ENCODE data around the gene ADAT3. TPM values are rescaled to one million over a fixed set of nuclear protein-coding genes. Genes with fewer than 3 reads are reported as not detected.
A peak's percentile ranks its signal among the peaks of the same experiment; 100 is the strongest.

Gene ADAT3
- polyA plus RNA-seq, 6 donors from 2014 or later, result 1.9 to 6.1 (median 3.6) TPM

DNA sequence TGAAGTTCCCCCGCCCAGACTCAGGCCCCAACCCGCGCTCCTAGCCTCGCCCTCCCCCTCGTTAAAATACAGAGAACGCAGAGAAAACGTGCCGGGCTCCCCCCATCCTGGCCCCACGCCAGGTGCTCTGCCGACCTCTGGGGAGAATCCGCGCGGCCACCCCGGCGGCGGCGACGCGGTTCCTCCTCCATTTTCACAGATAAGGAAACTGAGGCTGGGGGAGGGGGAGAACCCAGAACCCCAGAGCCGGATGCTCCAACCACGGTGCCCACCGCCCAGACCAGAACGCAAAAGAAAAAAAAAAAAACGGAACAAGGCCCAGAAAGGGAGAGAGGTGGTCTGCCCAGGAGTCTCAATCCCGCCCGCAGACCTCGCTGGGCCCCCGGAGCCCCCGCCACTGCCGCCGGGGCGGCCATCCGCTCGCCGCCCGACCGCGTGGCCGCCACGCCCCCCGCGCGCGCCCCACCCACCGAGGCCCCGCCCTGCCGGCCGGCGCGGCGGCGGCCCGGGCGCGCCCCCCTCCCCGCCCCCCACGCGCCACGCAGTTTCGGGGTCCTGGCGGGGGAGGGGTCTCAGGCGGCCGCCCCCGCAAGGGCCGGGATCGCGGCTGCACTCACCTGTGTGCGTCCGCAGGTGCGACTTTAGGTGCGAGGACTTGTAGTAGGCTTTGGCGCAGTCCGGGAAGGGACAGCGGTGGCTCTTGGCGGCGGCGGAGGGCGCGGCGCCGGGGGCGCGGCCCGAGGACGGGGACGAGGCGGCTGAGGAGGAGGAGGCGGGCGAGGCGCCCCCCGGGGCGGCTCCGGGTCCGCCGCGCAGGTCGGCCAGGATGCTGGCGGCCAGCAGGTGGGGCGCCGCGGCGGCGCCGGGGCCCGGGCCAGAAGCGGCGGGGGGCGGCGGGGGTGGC lies 42.5 kb upstream of the ADAT3 start:
- H3K27ac Mint-ChIP-seq, result peak overlapping the region; percentile 72 to 98 (median 97)
- no peaks in the 10 kb centered on the region for H3K36me3 Mint-ChIP-seq
- H3K4me1 Mint-ChIP-seq, result peaks cover 31 to 53% (median 40%) of the 10 kb centered on the region in 3 donors
- H3K4me3 Mint-ChIP-seq, result peak overlapping the region; percentile 92 to 98 (median 97)
- no peaks in the 10 kb centered on the region for H3K9me3 Mint-ChIP-seq
- no peaks in the 10 kb centered on the region for H3K27me3 Mint-ChIP-seq
- ATAC-seq (ENCODE audit: low read depth in 2 of 2), result no peak
- DNase-seq, result peak; percentile 58

DNA sequence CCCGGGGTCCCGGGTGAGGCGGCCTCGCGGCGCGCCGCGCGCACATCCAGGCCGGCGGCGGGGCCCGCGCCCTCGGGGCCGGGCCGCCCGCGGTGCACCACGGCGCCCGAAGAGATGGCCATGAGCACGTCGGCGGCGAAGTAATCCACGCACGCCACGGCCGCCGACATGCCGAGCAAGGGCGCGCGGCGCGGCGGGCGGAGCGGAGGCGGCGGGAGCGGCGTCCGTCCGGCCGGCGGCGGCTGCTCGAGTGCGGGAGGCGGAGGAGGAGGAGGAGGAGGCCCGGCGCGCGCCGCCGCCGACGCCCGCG lies 41.9 kb upstream of the ADAT3 start, which contains the start of gene KLF16:
Gene KLF16 (minus strand): TSS at position 252 of the 310 bp plus-strand sequence. CDS start 82 bp downstream, at position 170.
- DNase-seq (no peak), ATAC-seq (ENCODE audit: low read depth in 2 of 2) (peak; percentile 0)
- Mint-ChIP-seq H3K4me1 (peaks cover 25 to 51% (median 34%) of the 10 kb centered on the region in 3 donors), H3K9me3 (no peaks in the 10 kb centered on the region), H3K36me3 (no peaks in the 10 kb centered on the region), H3K27ac (peak within 1 kb of the TSS; percentile 84 to 98 (median 97)), H3K4me3 (peak within 1 kb of the TSS; percentile 92 to 98 (median 97)), H3K27me3 (no peaks in the 10 kb centered on the region)

GRCh38 chr19:1863638-1864479 lies 41.3 kb upstream of the ADAT3 start:
- H3K4me1 Mint-ChIP-seq, result peaks cover 19 to 45% (median 28%) of the 10 kb centered on the region in 3 donors
- no peaks in the 10 kb centered on the region for H3K36me3 Mint-ChIP-seq
- peak; percentile 94 for DNase-seq
- no peaks in the 10 kb centered on the region for H3K9me3 Mint-ChIP-seq
- H3K4me3 Mint-ChIP-seq, result peak overlapping the region; percentile 77 to 92 (median 83)
- peak overlapping the region; percentile 80 to 97 (median 92) for H3K27ac Mint-ChIP-seq
- no peaks in the 10 kb centered on the region for H3K27me3 Mint-ChIP-seq
- ATAC-seq (ENCODE audit: low read depth in 2 of 2), result peak; percentile 60 to 64

DNA sequence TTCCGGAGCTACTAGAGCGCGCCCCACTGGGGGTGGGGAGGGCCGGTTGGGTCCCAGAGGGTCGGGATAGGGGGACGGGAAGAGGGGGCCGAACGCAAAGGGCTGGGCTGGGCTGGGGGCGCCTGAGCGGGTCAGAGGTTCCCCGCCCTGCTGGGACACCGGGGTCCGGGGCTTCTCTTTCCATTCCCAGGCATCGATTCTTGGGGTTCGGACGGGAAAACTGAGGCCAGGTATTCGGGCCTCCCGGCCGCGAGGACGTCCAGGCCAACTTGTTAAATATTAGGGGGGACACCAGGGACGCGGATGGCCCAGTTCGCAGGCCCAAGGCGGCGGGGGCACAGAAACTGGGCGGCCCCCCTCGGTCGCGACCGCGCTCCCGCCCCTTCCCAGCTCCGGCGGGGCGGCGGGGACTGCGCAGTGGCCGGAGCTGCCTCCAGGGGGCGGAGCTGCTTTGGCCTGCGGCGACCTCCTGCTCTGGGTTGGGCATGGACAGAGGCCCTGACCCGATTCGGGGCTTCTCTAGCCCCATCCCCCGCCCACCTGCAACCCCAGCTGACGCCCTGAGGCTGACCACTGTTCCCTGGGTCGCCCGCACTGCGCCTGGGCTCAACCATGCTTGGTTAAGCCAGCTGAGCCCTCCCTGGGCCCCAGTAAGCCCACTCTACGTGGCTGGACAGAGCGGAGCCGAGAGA lies 40.6 kb upstream of the ADAT3 start:
- Mint-ChIP-seq H3K4me1 (peaks cover 13 to 39% (median 21%) of the 10 kb centered on the region in 3 donors), H3K9me3 (no peaks in the 10 kb centered on the region), H3K27me3 (no peaks in the 10 kb centered on the region), H3K27ac (peak overlapping the region; percentile 80 to 97 (median 92)), H3K36me3 (no peaks in the 10 kb centered on the region), H3K4me3 (peak overlapping the region; percentile 77 to 92 (median 83))
- DNase-seq (peak; percentile 70), ATAC-seq (ENCODE audit: low read depth in 2 of 2) (peak; percentile 24 to 27)

- H3K27me3 Mint-ChIP-seq, result no peaks in the 10 kb centered on the region
- H3K9me3 Mint-ChIP-seq, result no peaks in the 10 kb centered on the region
- H3K36me3 Mint-ChIP-seq, result no peaks in the 10 kb centered on the region
- H3K4me3 Mint-ChIP-seq, result peak overlapping the region; percentile 9 to 88 (median 82)
- ATAC-seq (ENCODE audit: low read depth in 2 of 2) (no peak), DNase-seq (no peak)
- H3K27ac Mint-ChIP-seq, result peak overlapping the region in 5 of 6 donors; percentile 68 to 91 (median 85)
- peaks cover 13 to 38% (median 22%) of the 10 kb centered on the region in 3 donors for H3K4me1 Mint-ChIP-seq
These were observed 39.8 kb upstream of the ADAT3 start for GRCh38 chr19:1865172-1866010.

GRCh38 chr19:1866693-1867348 lies 38.4 kb upstream of the ADAT3 start:
- no peaks in the 10 kb centered on the region for H3K36me3 Mint-ChIP-seq
- no peaks in the 10 kb centered on the region for H3K9me3 Mint-ChIP-seq
- ATAC-seq (ENCODE audit: low read depth in 2 of 2), result no peak
- no peaks in the 10 kb centered on the region for H3K27me3 Mint-ChIP-seq
- peak overlapping the region in 3 of 6 donors; percentile 36 to 79 (median 38) for H3K27ac Mint-ChIP-seq
- DNase-seq, result no peak
- peaks cover 5 to 25% (median 15%) of the 10 kb centered on the region in 3 donors for H3K4me1 Mint-ChIP-seq
- H3K4me3 Mint-ChIP-seq, result peak overlapping the region in 3 of 8 donors; percentile 6 to 66 (median 21)

DNA sequence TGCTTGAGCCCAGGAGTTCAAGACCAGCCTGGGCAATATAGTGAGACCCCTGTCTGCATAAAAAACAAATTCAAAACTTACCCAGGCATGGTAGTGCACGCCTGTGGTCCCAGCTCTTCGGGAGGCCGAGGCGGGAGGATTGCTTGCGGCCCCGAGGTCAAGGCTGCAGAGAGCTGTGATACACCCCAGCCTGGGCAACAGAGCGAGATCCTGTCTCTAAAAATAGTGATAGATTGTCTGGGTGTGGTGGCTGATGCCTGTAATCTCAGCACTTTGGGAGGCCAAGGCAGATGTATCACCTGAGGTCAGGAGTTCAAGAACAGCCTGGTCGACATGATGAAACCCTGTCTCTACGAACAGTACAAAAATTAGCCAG lies 37.9 kb upstream of the ADAT3 start:
- H3K27ac Mint-ChIP-seq, result peak overlapping the region in 3 of 6 donors; percentile 36 to 75 (median 47)
- H3K4me3 Mint-ChIP-seq, result peak overlapping the region in 1 of 8 donors; percentile 66
- no peaks in the 10 kb centered on the region for H3K9me3 Mint-ChIP-seq
- DNase-seq (no peak), ATAC-seq (ENCODE audit: low read depth in 2 of 2) (no peak)
- H3K4me1 Mint-ChIP-seq, result peaks cover 2 to 21% (median 10%) of the 10 kb centered on the region in 3 donors
- no peaks in the 10 kb centered on the region for H3K36me3 Mint-ChIP-seq
- no peaks in the 10 kb centered on the region for H3K27me3 Mint-ChIP-seq

GRCh38 chr19:1868971-1869370 lies 36.2 kb upstream of the ADAT3 start:
- no peaks in the 10 kb centered on the region for H3K36me3 Mint-ChIP-seq
- peak overlapping the region in 1 of 6 donors; percentile 59 for H3K27ac Mint-ChIP-seq
- H3K9me3 Mint-ChIP-seq, result no peaks in the 10 kb centered on the region

DNA sequence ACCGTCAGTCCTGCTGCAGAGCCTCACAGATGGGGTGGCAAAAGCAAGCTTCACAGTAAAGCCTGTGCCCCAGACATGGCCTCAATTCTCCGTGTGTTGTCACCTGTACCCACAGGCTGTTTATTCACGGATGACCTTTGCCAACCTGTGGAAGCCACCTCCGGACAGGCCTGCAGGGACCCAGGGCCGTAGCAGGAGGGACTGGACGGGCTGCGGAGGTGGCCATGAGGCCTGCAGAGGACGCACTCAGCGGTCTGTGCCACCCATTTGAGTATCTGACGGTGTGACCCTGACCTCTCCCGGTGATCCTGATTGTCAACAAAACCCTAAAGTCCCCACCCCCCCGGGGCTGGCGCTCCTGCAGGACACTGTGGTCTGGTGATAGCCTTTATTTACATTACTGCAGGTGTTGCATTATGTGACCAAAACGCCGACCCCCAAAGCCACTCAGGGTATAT lies 34.0 kb upstream of the ADAT3 start:
- DNase-seq (no peak), ATAC-seq (ENCODE audit: low read depth in 2 of 2) (no peak)
- Mint-ChIP-seq H3K27ac (no peak overlapping the region), H3K36me3 (no peaks in the 10 kb centered on the region), H3K4me1 (peaks cover 11 to 32% (median 26%) of the 10 kb centered on the region in 3 donors), H3K4me3 (no peak overlapping the region), H3K9me3 (no peaks in the 10 kb centered on the region), H3K27me3 (no peaks in the 10 kb centered on the region)

More at GRCh38 chr19:1868971-1869370, 36.2 kb upstream of the ADAT3 start:
- ATAC-seq (ENCODE audit: low read depth in 2 of 2), result no peak
- no peak for DNase-seq
- Mint-ChIP-seq H3K4me1 (peaks cover 2 to 21% (median 9%) of the 10 kb centered on the region in 3 donors), H3K4me3 (peak overlapping the region in 1 of 8 donors; percentile 15), H3K27me3 (no peaks in the 10 kb centered on the region)

- Mint-ChIP-seq H3K36me3 (no peaks in the 10 kb centered on the region), H3K9me3 (no peaks in the 10 kb centered on the region), H3K4me1 (peaks cover 11 to 34% (median 31%) of the 10 kb centered on the region in 3 donors), H3K4me3 (no peak overlapping the region), H3K27ac (no peak overlapping the region), H3K27me3 (no peaks in the 10 kb centered on the region)
- ATAC-seq (ENCODE audit: low read depth in 2 of 2) (no peak), DNase-seq (no peak)
These were observed 33.6 kb upstream of the ADAT3 start for GRCh38 chr19:1871630-1872029.

DNA sequence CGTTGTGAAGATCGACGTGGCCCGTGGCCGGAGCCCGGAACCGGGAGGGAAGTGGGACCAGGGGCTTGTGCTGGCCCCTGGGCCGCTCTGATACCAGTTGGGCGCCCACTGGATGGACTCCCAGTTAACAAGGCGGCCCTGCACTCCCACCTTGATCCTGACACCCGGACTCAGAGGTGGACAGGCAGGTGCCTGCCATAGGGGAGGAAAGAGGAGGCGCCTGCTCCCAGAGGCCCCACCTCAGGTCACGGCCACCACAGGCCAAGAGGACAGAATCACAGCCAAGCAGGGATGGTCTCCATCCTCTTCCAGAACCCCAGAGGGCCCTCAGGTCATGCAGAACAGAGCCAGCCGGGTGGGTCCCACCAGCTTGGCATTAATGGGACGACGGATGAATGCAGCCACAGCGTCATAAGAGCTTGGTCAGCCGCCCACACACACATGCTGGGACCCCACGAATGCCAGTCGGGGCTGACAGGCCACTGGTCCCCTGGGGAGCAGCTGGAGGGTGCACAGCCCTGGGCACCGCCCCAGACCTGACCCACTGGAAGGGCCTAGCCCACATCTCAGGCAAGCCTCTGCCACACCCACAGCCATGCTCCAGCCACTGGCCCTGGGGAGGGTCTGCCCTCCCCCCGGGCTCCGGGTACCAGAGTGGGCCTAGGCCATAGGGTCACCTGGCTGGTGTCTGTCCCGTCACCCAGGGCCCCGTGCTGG lies 32.2 kb upstream of the ADAT3 start:
- Mint-ChIP-seq H3K4me1 (peaks cover 11 to 32% (median 25%) of the 10 kb centered on the region in 3 donors), H3K27ac (no peak overlapping the region), H3K36me3 (no peaks in the 10 kb centered on the region), H3K9me3 (no peaks in the 10 kb centered on the region), H3K4me3 (peak overlapping the region in 4 of 8 donors; percentile 15 to 85 (median 30)), H3K27me3 (no peaks in the 10 kb centered on the region)
- ATAC-seq (ENCODE audit: low read depth in 2 of 2) (no peak), DNase-seq (no peak)

All from naive B cell (primary cell).